ENCODE measurements around the gene HSD17B1.

DNA sequence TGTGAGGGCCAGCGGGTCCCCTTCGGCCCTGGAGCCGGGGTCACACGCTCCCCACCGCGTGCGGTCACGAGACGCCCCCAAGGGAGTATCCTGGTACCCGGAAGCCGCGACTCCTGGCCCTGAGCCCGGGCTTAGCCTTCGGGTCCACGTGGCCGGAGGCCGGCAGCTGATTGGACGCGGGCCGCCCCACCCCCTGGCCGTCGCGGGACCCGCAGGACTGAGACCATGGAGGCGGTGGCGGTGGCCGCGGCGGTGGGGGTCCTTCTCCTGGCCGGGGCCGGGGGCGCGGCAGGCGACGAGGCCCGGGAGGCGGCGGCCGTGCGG is 16.7 kb upstream of the HSD17B1 start, which contains the start of gene NAGLU:
- TF ChIP-seq, protein P1, sequence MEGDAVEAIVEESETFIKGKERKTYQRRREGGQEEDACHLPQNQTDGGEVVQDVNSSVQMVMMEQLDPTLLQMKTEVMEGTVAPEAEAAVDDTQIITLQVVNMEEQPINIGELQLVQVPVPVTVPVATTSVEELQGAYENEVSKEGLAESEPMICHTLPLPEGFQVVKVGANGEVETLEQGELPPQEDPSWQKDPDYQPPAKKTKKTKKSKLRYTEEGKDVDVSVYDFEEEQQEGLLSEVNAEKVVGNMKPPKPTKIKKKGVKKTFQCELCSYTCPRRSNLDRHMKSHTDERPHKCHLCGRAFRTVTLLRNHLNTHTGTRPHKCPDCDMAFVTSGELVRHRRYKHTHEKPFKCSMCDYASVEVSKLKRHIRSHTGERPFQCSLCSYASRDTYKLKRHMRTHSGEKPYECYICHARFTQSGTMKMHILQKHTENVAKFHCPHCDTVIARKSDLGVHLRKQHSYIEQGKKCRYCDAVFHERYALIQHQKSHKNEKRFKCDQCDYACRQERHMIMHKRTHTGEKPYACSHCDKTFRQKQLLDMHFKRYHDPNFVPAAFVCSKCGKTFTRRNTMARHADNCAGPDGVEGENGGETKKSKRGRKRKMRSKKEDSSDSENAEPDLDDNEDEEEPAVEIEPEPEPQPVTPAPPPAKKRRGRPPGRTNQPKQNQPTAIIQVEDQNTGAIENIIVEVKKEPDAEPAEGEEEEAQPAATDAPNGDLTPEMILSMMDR (conservative IDR thresholded peaks at IDR 0.05; ENCODE audit: low read depth, low read length) = no peak
- no peak for TF ChIP-seq EZH2phosphoT487 (IDR thresholded peaks at IDR 0.05; ENCODE audit: borderline replicate concordance, low read length)
- no peak for TF ChIP-seq EZH2 (IDR thresholded peaks at IDR 0.05; ENCODE audit: low read length, unreplicated experiment)

Data from PC-3 (cell line).